Stimulated activated CD8-positive, alpha-beta memory T cell treated with anti-CD3 and anti-CD28 coated beads, Interleukin-2, amount 100 ng/mL, for 1 hour (primary cell): ENCODE results near the gene TNKS1BP1.
"Not testable (repeated sequence)": the region's sequence is repeated elsewhere in the genome, so short reads cannot be mapped to it uniquely, and the experiment has no call there.

Source experiments
- DNase-seq, 2 donors: peaks; one replicate each; pipeline ENCODE4 v3.0.0-alpha.2; 2020; ENCODE audit warnings: low read depth in 2 of 2

TNKS1BP1 gene

GRCh38 chr11:57353446-57353845 is 28.7 kb upstream of the TNKS1BP1 start:
- no peak for DNase-seq

- DNase-seq = no peak
These were observed 28.3 kb upstream of the TNKS1BP1 start for GRCh38 chr11:57353036-57353435.

GRCh38 chr11:57349491-57350274 is 24.9 kb upstream of the TNKS1BP1 start:
- peak; percentile 45 to 47 for DNase-seq

GRCh38 chr11:57348636-57349313 is 24.0 kb upstream of the TNKS1BP1 start:
- DNase-seq = no peak

- DNase-seq = no peak
These were observed 23.3 kb upstream of the TNKS1BP1 start for GRCh38 chr11:57348052-57348451.

- DNase-seq = no peak
These were observed 22.6 kb upstream of the TNKS1BP1 start for GRCh38 chr11:57347336-57347735.

GRCh38 chr11:57345555-57346211 is 20.9 kb upstream of the TNKS1BP1 start:
- peak; percentile 40 to 55 for DNase-seq

GRCh38 chr11:57344826-57345225 is 20.1 kb upstream of the TNKS1BP1 start:
- DNase-seq = no peak

GRCh38 chr11:57343825-57344224 is 19.1 kb upstream of the TNKS1BP1 start:
- no peak for DNase-seq

- DNase-seq = no peak
These were observed 17.9 kb upstream of the TNKS1BP1 start for GRCh38 chr11:57342702-57343101.

GRCh38 chr11:57341250-57341808 is 16.6 kb upstream of the TNKS1BP1 start:
- no peak for DNase-seq

- no peak for DNase-seq
These were observed 15.4 kb upstream of the TNKS1BP1 start for GRCh38 chr11:57340039-57340615.

GRCh38 chr11:57339328-57339727 is 14.6 kb upstream of the TNKS1BP1 start:
- DNase-seq = no peak

GRCh38 chr11:57338142-57338541 is 13.4 kb upstream of the TNKS1BP1 start, which contains the start of gene P2RX3:
Gene P2RX3, plus strand, starts transcription at chr11:57338352. Its CDS starts 199 bp downstream, at chr11:57338551.
- DNase-seq = no peak

GRCh38 chr11:57336856-57337255 is 12.1 kb upstream of the TNKS1BP1 start:
- not testable (repeated sequence) for DNase-seq

GRCh38 chr11:57336111-57336666 is 11.4 kb upstream of the TNKS1BP1 start:
- DNase-seq = no peak

GRCh38 chr11:57335343-57336110 is 10.8 kb upstream of the TNKS1BP1 start, which contains the start of gene SSRP1:
Gene SSRP1, minus strand, starts transcription at chr11:57335892. Its CDS starts 771 bp downstream, at chr11:57335121.
- DNase-seq = peak; percentile 71 to 78

- no peak for DNase-seq
These were observed 10.2 kb upstream of the TNKS1BP1 start for GRCh38 chr11:57335023-57335342.

GRCh38 chr11:57332694-57333440 is 8.1 kb upstream of the TNKS1BP1 start:
- no peak for DNase-seq

- no peak for DNase-seq
These were observed 7.0 kb upstream of the TNKS1BP1 start for GRCh38 chr11:57331720-57332119.
